Hepatocyte (in vitro differentiated cells): ENCODE data around the gene ANXA2.

Experiments used
- EZH2 ChIP-seq: fragments of 200-600 bp; sonication (generic); IDR thresholded peaks from 2 replicates; pipeline ENCODE4 v1.6.1; 2016; ENCODE audit warnings: antibody characterized with exemption, mild to moderate bottlenecking, borderline replicate concordance
- EZH2phosphoT487 ChIP-seq: fragments of 200-600 bp; sonication (generic); IDR thresholded peaks from one replicate; pipeline ENCODE4 v1.6.1; 2018; ENCODE audit warnings: antibody characterized with exemption, mild to moderate bottlenecking, low read depth, moderate library complexity; ENCODE audit not compliant: unreplicated experiment, severe bottlenecking
- TF ChIP-seq, protein P1 (sequence below): fragments of 200-600 bp; sonication (generic); IDR thresholded peaks from 2 replicates; pipeline ENCODE4 v1.5.1; 2016; ENCODE audit warnings: antibody characterized with exemption, mild to moderate bottlenecking; ENCODE audit not compliant: poor library complexity

DNA sequence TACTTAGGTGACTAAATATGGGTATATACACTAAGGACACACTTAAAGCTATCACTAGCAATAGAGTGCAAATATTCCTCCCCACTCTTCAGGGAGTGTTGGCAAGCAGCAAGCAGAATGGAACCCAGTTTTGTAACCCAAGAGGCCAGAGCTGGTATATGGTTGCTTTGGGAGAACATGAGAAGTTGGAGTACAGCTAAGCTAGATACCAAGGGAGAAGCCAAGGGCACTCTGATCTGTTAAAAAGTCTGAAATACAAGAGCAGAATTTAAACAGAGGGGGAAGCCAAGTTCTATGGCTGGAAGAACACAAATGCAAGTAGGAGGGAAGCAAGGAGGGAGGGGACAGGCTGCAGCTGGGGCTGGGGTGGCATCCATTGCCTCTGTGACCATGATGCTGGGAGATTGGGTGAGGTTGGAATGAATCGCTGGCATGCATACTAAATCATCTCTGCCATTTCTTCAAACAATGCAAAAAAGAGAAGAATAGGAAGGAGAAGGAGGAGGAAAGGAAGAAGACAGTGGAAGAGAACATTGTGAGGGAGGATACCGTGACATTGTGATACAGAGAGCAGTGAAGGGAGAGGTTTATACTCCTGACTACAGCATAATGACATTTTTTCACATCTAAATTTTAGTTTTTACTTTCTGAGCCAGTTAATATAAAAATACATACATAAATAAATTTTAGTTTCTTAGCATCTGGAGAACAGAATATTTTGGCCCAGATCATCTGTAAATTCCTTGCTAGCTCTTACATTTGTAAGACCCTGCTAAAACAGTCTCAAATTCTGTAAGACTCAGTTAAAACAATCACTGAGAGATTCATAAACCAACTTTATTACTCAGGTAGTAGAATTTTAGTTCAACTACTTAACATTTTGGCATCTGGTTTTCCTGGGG lies 9.0 kb upstream of the ANXA2 start:
- TF ChIP-seq, protein P1, sequence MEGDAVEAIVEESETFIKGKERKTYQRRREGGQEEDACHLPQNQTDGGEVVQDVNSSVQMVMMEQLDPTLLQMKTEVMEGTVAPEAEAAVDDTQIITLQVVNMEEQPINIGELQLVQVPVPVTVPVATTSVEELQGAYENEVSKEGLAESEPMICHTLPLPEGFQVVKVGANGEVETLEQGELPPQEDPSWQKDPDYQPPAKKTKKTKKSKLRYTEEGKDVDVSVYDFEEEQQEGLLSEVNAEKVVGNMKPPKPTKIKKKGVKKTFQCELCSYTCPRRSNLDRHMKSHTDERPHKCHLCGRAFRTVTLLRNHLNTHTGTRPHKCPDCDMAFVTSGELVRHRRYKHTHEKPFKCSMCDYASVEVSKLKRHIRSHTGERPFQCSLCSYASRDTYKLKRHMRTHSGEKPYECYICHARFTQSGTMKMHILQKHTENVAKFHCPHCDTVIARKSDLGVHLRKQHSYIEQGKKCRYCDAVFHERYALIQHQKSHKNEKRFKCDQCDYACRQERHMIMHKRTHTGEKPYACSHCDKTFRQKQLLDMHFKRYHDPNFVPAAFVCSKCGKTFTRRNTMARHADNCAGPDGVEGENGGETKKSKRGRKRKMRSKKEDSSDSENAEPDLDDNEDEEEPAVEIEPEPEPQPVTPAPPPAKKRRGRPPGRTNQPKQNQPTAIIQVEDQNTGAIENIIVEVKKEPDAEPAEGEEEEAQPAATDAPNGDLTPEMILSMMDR: no peak
- TF ChIP-seq EZH2: no peak
- TF ChIP-seq EZH2phosphoT487: no peak
